Peyer's patch (tissue), 4 donors: ENCODE results near the gene SIL1.

Source experiments
- POLR2A ChIP-seq, 2 donors: fragments of 450-650 bp; IDR thresholded peaks; one replicate each; pipeline ENCODE4 v1.5.1; 2017; ENCODE audit warnings: antibody characterized with exemption in 2 of 2, mild to moderate bottlenecking in 2 of 2, moderate library complexity in 2 of 2
- TF ChIP-seq, protein P1 (sequence below), 6 experiments: fragments of 450-650 bp in 4 of 6; fragments of 200-600 bp in 2 of 6; sonication (generic) in 1 of 6; IDR thresholded peaks; one replicate each; pipeline ENCODE4 v1.5.1; 2017 to 2019; ENCODE audit warnings: antibody characterized with exemption in 6 of 6, mild to moderate bottlenecking in 3 of 6, moderate library complexity in 1 of 6

DNA sequence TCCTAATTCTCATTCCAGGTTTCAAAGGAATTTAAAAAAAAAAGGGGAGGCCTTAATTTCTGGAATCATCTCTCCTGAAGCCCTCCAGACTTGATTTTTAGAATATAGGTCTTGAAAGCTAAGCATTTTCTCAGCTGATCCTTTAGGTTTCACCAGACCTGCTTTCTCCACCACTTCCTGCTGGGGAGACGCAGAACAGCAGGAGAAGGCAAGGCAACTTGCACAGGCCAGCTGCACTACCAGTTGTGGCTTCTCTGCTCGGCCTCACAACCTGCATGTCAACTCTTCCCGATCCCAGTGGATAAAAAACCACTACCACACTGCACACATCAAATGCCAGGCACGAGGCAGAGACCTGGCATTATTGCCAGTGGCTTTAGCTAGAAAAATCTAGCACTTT lies 119.8 kb downstream of the SIL1 start:
- TF ChIP-seq, protein P1, sequence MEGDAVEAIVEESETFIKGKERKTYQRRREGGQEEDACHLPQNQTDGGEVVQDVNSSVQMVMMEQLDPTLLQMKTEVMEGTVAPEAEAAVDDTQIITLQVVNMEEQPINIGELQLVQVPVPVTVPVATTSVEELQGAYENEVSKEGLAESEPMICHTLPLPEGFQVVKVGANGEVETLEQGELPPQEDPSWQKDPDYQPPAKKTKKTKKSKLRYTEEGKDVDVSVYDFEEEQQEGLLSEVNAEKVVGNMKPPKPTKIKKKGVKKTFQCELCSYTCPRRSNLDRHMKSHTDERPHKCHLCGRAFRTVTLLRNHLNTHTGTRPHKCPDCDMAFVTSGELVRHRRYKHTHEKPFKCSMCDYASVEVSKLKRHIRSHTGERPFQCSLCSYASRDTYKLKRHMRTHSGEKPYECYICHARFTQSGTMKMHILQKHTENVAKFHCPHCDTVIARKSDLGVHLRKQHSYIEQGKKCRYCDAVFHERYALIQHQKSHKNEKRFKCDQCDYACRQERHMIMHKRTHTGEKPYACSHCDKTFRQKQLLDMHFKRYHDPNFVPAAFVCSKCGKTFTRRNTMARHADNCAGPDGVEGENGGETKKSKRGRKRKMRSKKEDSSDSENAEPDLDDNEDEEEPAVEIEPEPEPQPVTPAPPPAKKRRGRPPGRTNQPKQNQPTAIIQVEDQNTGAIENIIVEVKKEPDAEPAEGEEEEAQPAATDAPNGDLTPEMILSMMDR (IDR thresholded peaks at IDR 0.05), result no peak
- no peak for TF ChIP-seq POLR2A (IDR thresholded peaks at IDR 0.05)
